ENCODE results near the gene PRELP. TPM values are rescaled to one million over a fixed set of nuclear protein-coding genes. Genes with fewer than 3 reads are reported as not detected.

The PRELP gene
- total RNA-seq, 1 experiment from 2014 or later = not detected

GRCh38 chr1:203512517-203512847 is 36.9 kb downstream of the PRELP start:
- Histone ChIP-seq H3K27ac (ENCODE audit: low read length) (no peak overlapping the region), H3K9me3 (ENCODE audit: control insufficient read depth, insufficient read depth, low read depth, low read length) (no peaks in the 10 kb centered on the region), H3K27me3 (ENCODE audit: control insufficient read depth, insufficient read depth, low read length) (no peaks in the 10 kb centered on the region), H3K36me3 (ENCODE audit: control insufficient read depth, insufficient read depth, low read length) (no peaks in the 10 kb centered on the region), H3K4me1 (ENCODE audit: control insufficient read depth, insufficient read depth, low read length) (peaks cover 14% of the 10 kb centered on the region), H3K4me3 (ENCODE audit: low read depth in 2 of 2, low read length in 2 of 2) (no peak overlapping the region)
- intact Hi-C loops (cut with micrococcal nuclease; ENCODE audit: unreplicated experiment) = loop anchor here (10.0 kb wide), 1 partner anchor 112 kb away; the partner anchor contains the start of gene ATP2B4
- ATAC-seq (no peak), DNase-seq (ENCODE audit: low read depth, low spot score) (no peak)
- POLR2A ChIA-PET = no interaction called here
- TF ChIP-seq POLR2AphosphoS5 (IDR thresholded peaks at IDR 0.05; ENCODE audit: low read depth, low read length) (no peak), CTCF (IDR thresholded peaks at IDR 0.05) (no peak), REST (IDR thresholded peaks at IDR 0.05; ENCODE audit: insufficient read depth in 1 of 2, low read depth in 2 of 2, low read length in 1 of 2) (no peak), SIN3A (IDR thresholded peaks at IDR 0.05; ENCODE audit: borderline replicate concordance, insufficient read depth, low read depth, low read length) (no peak), TCF7L2 (IDR thresholded peaks at IDR 0.05; ENCODE audit: low read depth, low read length) (no peak)
- in situ Hi-C loops (cut with HindIII; ENCODE audit: low pct_unique_long_range_greater_than_20kb, low sequenced_read_pairs) = no loop called here
- CTCF ChIA-PET = no interaction called here
- no TSS peak for BruUV-seq (replicated peaks)

GRCh38 chr1:203512848-203513584 is 37.4 kb downstream of the PRELP start:
- intact Hi-C loops (cut with micrococcal nuclease; ENCODE audit: unreplicated experiment) (loop anchor here (10.0 kb wide), 1 partner anchor 112 kb away; the partner anchor contains the start of gene ATP2B4), in situ Hi-C loops (cut with HindIII; ENCODE audit: low pct_unique_long_range_greater_than_20kb, low sequenced_read_pairs) (no loop called here)
- ChIA-PET CTCF (interaction anchor here (1.8 kb wide), 1 partner anchor 189 kb away, joined by 4 read pairs; no protein-coding TSS in a partner anchor), POLR2A (interaction anchor here (0.6 kb wide), 1 partner anchor 147 kb away, joined by 5 read pairs; no protein-coding TSS in a partner anchor)
- peak; percentile 80 for DNase-seq (ENCODE audit: low read depth, low spot score)
- Histone ChIP-seq H3K27me3 (ENCODE audit: control insufficient read depth, insufficient read depth, low read length) (no peaks in the 10 kb centered on the region), H3K36me3 (ENCODE audit: control insufficient read depth, insufficient read depth, low read length) (no peaks in the 10 kb centered on the region), H3K9me3 (ENCODE audit: control insufficient read depth, insufficient read depth, low read depth, low read length) (no peaks in the 10 kb centered on the region), H3K4me1 (ENCODE audit: control insufficient read depth, insufficient read depth, low read length) (peaks cover 14% of the 10 kb centered on the region), H3K27ac (ENCODE audit: low read length) (no peak overlapping the region), H3K4me3 (ENCODE audit: low read depth in 2 of 2, low read length in 2 of 2) (no peak overlapping the region)
- no TSS peak for BruUV-seq (replicated peaks)
- TF ChIP-seq TCF7L2 (IDR thresholded peaks at IDR 0.05; ENCODE audit: low read depth, low read length) (no peak), SIN3A (IDR thresholded peaks at IDR 0.05; ENCODE audit: borderline replicate concordance, insufficient read depth, low read depth, low read length) (no peak), CTCF (IDR thresholded peaks at IDR 0.05) (no peak), REST (IDR thresholded peaks at IDR 0.05; ENCODE audit: insufficient read depth in 1 of 2, low read depth in 2 of 2, low read length in 1 of 2) (no peak), POLR2AphosphoS5 (IDR thresholded peaks at IDR 0.05; ENCODE audit: low read depth, low read length) (no peak)
- peak; percentile 79 for ATAC-seq
